Testis (tissue), 3 donors: ENCODE measurements around the gene LHFPL3. TPM values are rescaled to one million over a fixed set of nuclear protein-coding genes. Genes with fewer than 3 reads are reported as not detected.
"Not testable (repeated sequence)": the region's sequence is repeated elsewhere in the genome, so short reads cannot be mapped to it uniquely, and the experiment has no call there.

Experiments
- DNase-seq: peaks from one replicate; pipeline ENCODE4 v3.0.0-alpha.2; 2019
- H3K27ac ChIP-seq, 2 donors: fragments of 200-600 bp; sonication (generic); one replicate each; pipeline ENCODE4 v1.5.1; 2019
- H3K27me3 ChIP-seq: fragments of 200-600 bp; sonication (generic); one replicate; pipeline ENCODE4 v1.5.1; 2019
- H3K36me3 ChIP-seq: fragments of 200-600 bp; sonication (generic); one replicate; pipeline ENCODE4 v1.5.1; 2017; ENCODE audit warnings: low read depth; ENCODE audit errors: missing control alignments
- H3K4me1 ChIP-seq: fragments of 200-600 bp; sonication (generic); one replicate; pipeline ENCODE4 v1.5.1; 2019
- H3K4me3 ChIP-seq, 2 donors: fragments of 200-600 bp; sonication (generic); one replicate each; pipeline ENCODE4 v1.5.1; 2017 to 2019
- H3K9me3 ChIP-seq: fragments of 200-600 bp; sonication (generic); one replicate; pipeline ENCODE4 v1.5.1; 2017
- CTCF ChIP-seq, 3 experiments: fragments of 450-650 bp in 2 of 3; fragments of 200-600 bp in 1 of 3; sonication (generic) in 1 of 3; IDR thresholded peaks; one replicate each; pipeline ENCODE4 v1.5.1; 2016 to 2019; ENCODE audit warnings: antibody characterized with exemption in 3 of 3, mild to moderate bottlenecking in 2 of 3, moderate library complexity in 1 of 3
- POLR2A ChIP-seq: fragments of 450-650 bp; IDR thresholded peaks from one replicate; pipeline ENCODE4 v1.6.1; 2017; ENCODE audit warnings: antibody characterized with exemption, mild to moderate bottlenecking, moderate library complexity
- WGBS, 2 donors: methylation state at CpG; one replicate each; pipeline ENCODE4 v1.1.5; 2018; 5-methylcytosine and 5-hydroxymethylcytosine counted together
- intact Hi-C: fragments of 100-400 bp; cut with DNase I; formaldehyde crosslinking; loops from one replicate; pipeline ENCODE4 v1.15.1; 2023; ENCODE audit warnings: low total_unique reads
- polyA plus RNA-seq: library from polyadenylated mRNA; stranded (reverse); fragments of 350-450 nt; fragmentation: Illumina TruSeq; extraction: RNeasy Lipid Tissue Mini Kit (QIAGEN cat#74804); gene quantifications from one replicate; pipeline ENCODE4 v1.2.3, GENCODE V29; 2014; ENCODE audit warnings: low read depth, low replicate concordance; ENCODE audit not compliant: insufficient read depth
- total RNA-seq, 2 donors: library from RNA; depleted of rRNA; stranded (reverse); fragments of >200 nt; gene quantifications; one replicate each; pipeline ENCODE4 v1.2.3, GENCODE V29; 2016

Gene LHFPL3
- total and polyA plus RNA-seq, 3 donors from 2014 or later, result 0.17 to 0.47 (median 0.19) TPM

GRCh38 chr7:104679085-104679484, 350.7 kb downstream of the LHFPL3 start:
- TF ChIP-seq POLR2A (no peak), CTCF (IDR thresholded peaks at IDR 0.05) (no peak)
- Histone ChIP-seq H3K4me3 (no peak overlapping the region), H3K4me1 (no peaks in the 10 kb centered on the region), H3K36me3 (no peaks in the 10 kb centered on the region), H3K27me3 (no peaks in the 10 kb centered on the region), H3K27ac (no peak overlapping the region), H3K9me3 (no peaks in the 10 kb centered on the region)
- WGBS, 2 donors, result 75 to 90% methylated on average over 1 of the region's 1 CpG
- no peak for DNase-seq
- intact Hi-C loops, result no loop called here

- H3K36me3 ChIP-seq, result no peaks in the 10 kb centered on the region
- DNase-seq, result no peak
- H3K4me1 ChIP-seq, result no peaks in the 10 kb centered on the region
- H3K27me3 ChIP-seq, result no peaks in the 10 kb centered on the region
- intact Hi-C loops, result no loop called here
- TF ChIP-seq CTCF (IDR thresholded peaks at IDR 0.05), result no peak
- no peak for TF ChIP-seq POLR2A
- 76 to 92% methylated on average over 1 of the region's 1 CpG for WGBS, 2 donors
- no peak overlapping the region for H3K27ac ChIP-seq
- no peaks in the 10 kb centered on the region for H3K9me3 ChIP-seq
- H3K4me3 ChIP-seq, result no peak overlapping the region
Observed at GRCh38 chr7:104686286-104686685, 357.9 kb downstream of the LHFPL3 start.

GRCh38 chr7:104694710-104695109, 366.3 kb downstream of the LHFPL3 start:
- intact Hi-C loops, result no loop called here
- Histone ChIP-seq H3K4me3 (no peak overlapping the region), H3K27me3 (no peaks in the 10 kb centered on the region), H3K27ac (no peak overlapping the region), H3K9me3 (no peaks in the 10 kb centered on the region), H3K4me1 (peaks cover 6% of the 10 kb centered on the region), H3K36me3 (no peaks in the 10 kb centered on the region)
- no peak for DNase-seq
- WGBS, 2 donors, result 51 to 68% methylated on average over 2 of the region's 2 CpGs
- TF ChIP-seq POLR2A (no peak), CTCF (IDR thresholded peaks at IDR 0.05) (no peak)

- no peak for TF ChIP-seq POLR2A
- no peak for TF ChIP-seq CTCF (IDR thresholded peaks at IDR 0.05)
- Histone ChIP-seq H3K4me3 (no peak overlapping the region), H3K27ac (peak overlapping the region in 1 of 2 donors; percentile 23), H3K36me3 (no peaks in the 10 kb centered on the region), H3K4me1 (peaks cover 6% of the 10 kb centered on the region), H3K27me3 (no peaks in the 10 kb centered on the region), H3K9me3 (no peaks in the 10 kb centered on the region)
- no peak for DNase-seq
- intact Hi-C loops, result no loop called here
Observed at GRCh38 chr7:104695563-104695962, 367.2 kb downstream of the LHFPL3 start.

- Histone ChIP-seq H3K9me3 (no peaks in the 10 kb centered on the region), H3K27me3 (no peaks in the 10 kb centered on the region), H3K4me1 (peaks cover 6% of the 10 kb centered on the region), H3K27ac (no peak overlapping the region), H3K4me3 (no peak overlapping the region), H3K36me3 (no peaks in the 10 kb centered on the region)
- WGBS, 2 donors, result 83 to 100% methylated on average over 1 of the region's 1 CpG
- intact Hi-C loops, result no loop called here
- DNase-seq, result no peak
- TF ChIP-seq POLR2A (no peak), CTCF (IDR thresholded peaks at IDR 0.05) (no peak)
Observed at GRCh38 chr7:104700336-104700735, 371.9 kb downstream of the LHFPL3 start.

- H3K36me3 ChIP-seq, H3K4me3 ChIP-seq, DNase-seq, H3K27me3 ChIP-seq, H3K4me1 ChIP-seq, H3K27ac ChIP-seq, H3K9me3 ChIP-seq, intact Hi-C loops: not testable (repeated sequence)
- WGBS, 2 donors, result 93 to 97% methylated on average over 2 of the region's 2 CpGs
Observed at GRCh38 chr7:104721027-104721426, 392.6 kb downstream of the LHFPL3 start.
